Measurements from ENCODE around the gene TET2.

DNA sequence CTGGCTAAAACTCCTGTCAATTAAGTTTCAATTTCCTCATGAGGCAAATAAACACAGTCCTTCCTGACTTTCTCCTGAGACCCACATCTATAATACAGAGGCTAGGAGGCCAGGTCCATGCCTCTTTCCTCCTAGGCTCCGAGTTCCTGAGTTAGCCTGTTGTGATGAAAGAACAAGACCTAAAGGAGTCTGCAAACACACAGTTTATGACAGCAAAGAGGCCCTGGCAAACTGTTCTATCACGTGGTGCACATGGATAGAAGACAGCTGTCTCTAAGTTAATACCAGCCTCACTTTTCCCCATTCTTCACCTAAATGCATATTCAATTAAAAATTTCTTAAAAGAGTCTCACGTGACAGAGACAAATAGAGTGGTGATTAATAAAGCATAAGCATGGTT lies 145.2 kb downstream of the TET2 start:
- TF ChIP-seq, protein P1, sequence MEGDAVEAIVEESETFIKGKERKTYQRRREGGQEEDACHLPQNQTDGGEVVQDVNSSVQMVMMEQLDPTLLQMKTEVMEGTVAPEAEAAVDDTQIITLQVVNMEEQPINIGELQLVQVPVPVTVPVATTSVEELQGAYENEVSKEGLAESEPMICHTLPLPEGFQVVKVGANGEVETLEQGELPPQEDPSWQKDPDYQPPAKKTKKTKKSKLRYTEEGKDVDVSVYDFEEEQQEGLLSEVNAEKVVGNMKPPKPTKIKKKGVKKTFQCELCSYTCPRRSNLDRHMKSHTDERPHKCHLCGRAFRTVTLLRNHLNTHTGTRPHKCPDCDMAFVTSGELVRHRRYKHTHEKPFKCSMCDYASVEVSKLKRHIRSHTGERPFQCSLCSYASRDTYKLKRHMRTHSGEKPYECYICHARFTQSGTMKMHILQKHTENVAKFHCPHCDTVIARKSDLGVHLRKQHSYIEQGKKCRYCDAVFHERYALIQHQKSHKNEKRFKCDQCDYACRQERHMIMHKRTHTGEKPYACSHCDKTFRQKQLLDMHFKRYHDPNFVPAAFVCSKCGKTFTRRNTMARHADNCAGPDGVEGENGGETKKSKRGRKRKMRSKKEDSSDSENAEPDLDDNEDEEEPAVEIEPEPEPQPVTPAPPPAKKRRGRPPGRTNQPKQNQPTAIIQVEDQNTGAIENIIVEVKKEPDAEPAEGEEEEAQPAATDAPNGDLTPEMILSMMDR (IDR thresholded peaks at IDR 0.05) = no peak
- TF ChIP-seq, protein P2, sequence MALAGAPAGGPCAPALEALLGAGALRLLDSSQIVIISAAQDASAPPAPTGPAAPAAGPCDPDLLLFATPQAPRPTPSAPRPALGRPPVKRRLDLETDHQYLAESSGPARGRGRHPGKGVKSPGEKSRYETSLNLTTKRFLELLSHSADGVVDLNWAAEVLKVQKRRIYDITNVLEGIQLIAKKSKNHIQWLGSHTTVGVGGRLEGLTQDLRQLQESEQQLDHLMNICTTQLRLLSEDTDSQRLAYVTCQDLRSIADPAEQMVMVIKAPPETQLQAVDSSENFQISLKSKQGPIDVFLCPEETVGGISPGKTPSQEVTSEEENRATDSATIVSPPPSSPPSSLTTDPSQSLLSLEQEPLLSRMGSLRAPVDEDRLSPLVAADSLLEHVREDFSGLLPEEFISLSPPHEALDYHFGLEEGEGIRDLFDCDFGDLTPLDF (CRISPR knock-in tag; IDR thresholded peaks at IDR 0.05) = no peak
- TF ChIP-seq, protein P3, sequence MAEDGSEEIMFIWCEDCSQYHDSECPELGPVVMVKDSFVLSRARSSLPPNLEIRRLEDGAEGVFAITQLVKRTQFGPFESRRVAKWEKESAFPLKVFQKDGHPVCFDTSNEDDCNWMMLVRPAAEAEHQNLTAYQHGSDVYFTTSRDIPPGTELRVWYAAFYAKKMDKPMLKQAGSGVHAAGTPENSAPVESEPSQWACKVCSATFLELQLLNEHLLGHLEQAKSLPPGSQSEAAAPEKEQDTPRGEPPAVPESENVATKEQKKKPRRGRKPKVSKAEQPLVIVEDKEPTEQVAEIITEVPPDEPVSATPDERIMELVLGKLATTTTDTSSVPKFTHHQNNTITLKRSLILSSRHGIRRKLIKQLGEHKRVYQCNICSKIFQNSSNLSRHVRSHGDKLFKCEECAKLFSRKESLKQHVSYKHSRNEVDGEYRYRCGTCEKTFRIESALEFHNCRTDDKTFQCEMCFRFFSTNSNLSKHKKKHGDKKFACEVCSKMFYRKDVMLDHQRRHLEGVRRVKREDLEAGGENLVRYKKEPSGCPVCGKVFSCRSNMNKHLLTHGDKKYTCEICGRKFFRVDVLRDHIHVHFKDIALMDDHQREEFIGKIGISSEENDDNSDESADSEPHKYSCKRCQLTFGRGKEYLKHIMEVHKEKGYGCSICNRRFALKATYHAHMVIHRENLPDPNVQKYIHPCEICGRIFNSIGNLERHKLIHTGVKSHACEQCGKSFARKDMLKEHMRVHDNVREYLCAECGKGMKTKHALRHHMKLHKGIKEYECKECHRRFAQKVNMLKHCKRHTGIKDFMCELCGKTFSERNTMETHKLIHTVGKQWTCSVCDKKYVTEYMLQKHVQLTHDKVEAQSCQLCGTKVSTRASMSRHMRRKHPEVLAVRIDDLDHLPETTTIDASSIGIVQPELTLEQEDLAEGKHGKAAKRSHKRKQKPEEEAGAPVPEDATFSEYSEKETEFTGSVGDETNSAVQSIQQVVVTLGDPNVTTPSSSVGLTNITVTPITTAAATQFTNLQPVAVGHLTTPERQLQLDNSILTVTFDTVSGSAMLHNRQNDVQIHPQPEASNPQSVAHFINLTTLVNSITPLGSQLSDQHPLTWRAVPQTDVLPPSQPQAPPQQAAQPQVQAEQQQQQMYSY (CRISPR knock-in tag; IDR thresholded peaks at IDR 0.05) = no peak
- TF ChIP-seq, protein P4, sequence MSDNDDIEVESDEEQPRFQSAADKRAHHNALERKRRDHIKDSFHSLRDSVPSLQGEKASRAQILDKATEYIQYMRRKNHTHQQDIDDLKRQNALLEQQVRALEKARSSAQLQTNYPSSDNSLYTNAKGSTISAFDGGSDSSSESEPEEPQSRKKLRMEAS (CRISPR knock-in tag; IDR thresholded peaks at IDR 0.05) = no peak

Measured in WTC11 (cell line).